Mammary epithelial cell (primary cell): ENCODE measurements around the gene PRKG2.

Source experiments
- EZH2 ChIP-seq: IDR thresholded peaks from 2 replicates; pipeline ENCODE4 v1.6.1; 2012; ENCODE audit warnings: low read length, inconsistent platforms, borderline replicate concordance
- TF ChIP-seq, protein P1 (sequence below), 2 donors: IDR thresholded peaks in 1 of 2; conservative IDR thresholded peaks in 1 of 2; 2 replicates each; pipeline ENCODE4 v1.5.1; 2011 to 2012; ENCODE audit warnings: inconsistent platforms in 2 of 2, low read length in 2 of 2, mild to moderate bottlenecking in 2 of 2, control low read depth in 1 of 2, low read depth in 1 of 2; ENCODE audit not compliant: insufficient read depth in 1 of 2; ENCODE audit errors: extremely low read depth in 1 of 2

DNA sequence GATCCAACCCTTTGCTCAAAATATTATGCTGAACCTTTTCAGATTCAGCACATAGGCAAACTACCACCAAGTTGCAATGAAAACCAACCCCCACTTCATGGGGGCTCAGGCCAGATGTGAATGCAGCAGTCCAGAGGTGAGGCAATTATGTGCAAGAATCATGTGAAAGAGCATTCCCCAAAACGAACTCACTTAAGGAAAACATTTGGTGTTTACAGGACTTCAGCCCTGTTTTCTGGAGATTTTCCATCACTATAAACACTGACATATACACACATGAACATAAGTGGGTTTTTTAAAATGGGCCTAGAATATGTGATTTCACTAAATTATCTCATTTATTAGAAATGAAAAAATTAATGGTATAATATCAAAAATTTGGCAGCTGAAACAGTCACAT lies 153.0 kb downstream of the PRKG2 start:
- TF ChIP-seq EZH2: no peak
- TF ChIP-seq, protein P1, sequence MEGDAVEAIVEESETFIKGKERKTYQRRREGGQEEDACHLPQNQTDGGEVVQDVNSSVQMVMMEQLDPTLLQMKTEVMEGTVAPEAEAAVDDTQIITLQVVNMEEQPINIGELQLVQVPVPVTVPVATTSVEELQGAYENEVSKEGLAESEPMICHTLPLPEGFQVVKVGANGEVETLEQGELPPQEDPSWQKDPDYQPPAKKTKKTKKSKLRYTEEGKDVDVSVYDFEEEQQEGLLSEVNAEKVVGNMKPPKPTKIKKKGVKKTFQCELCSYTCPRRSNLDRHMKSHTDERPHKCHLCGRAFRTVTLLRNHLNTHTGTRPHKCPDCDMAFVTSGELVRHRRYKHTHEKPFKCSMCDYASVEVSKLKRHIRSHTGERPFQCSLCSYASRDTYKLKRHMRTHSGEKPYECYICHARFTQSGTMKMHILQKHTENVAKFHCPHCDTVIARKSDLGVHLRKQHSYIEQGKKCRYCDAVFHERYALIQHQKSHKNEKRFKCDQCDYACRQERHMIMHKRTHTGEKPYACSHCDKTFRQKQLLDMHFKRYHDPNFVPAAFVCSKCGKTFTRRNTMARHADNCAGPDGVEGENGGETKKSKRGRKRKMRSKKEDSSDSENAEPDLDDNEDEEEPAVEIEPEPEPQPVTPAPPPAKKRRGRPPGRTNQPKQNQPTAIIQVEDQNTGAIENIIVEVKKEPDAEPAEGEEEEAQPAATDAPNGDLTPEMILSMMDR (conservative IDR thresholded peaks at IDR 0.05 in 1 of 2, IDR thresholded peaks at IDR 0.05 in 1 of 2; ENCODE audit: extremely low read depth in 1 of 2, insufficient read depth in 1 of 2, low read depth in 1 of 2, low read length in 2 of 2): no peak
